ENCODE data around the gene L3MBTL4.

GRCh38 chr18:6330786-6331185 lies 83.9 kb downstream of the L3MBTL4 start:
- no peak for TF ChIP-seq CTCF (IDR thresholded peaks at IDR 0.05)
- TF ChIP-seq POLR2AphosphoS5 (IDR thresholded peaks at IDR 0.05; ENCODE audit: low read depth, low read length) = no peak
- no peak for TF ChIP-seq NRF1 (IDR thresholded peaks at IDR 0.05; ENCODE audit: low read depth, low read length)
- no peak for TF ChIP-seq FOSL2 (IDR thresholded peaks at IDR 0.05; ENCODE audit: borderline replicate concordance, low read depth)
- TF ChIP-seq RFX5 (IDR thresholded peaks at IDR 0.05; ENCODE audit: low read length) = no peak
- no peak for TF ChIP-seq TEAD4 (IDR thresholded peaks at IDR 0.05; ENCODE audit: borderline replicate concordance, insufficient read depth)
- no peak for TF ChIP-seq REST (IDR thresholded peaks at IDR 0.05; ENCODE audit: low read depth, low read length)
- no peak for TF ChIP-seq PBX3 (IDR thresholded peaks at IDR 0.05)
- TF ChIP-seq EP300 (IDR thresholded peaks at IDR 0.05; ENCODE audit: borderline replicate concordance in 1 of 2, low read depth in 1 of 2, low read length in 1 of 2) = no peak
- no peak for TF ChIP-seq JUND (IDR thresholded peaks at IDR 0.05)
- TF ChIP-seq MXI1 (IDR thresholded peaks at IDR 0.05; ENCODE audit: low read depth, low read length) = no peak

Data from SK-N-SH (cell line).